Esophagus muscularis mucosa (tissue), 4 donors: ENCODE results near the gene MYBPC1. TPM values are rescaled to one million over a fixed set of nuclear protein-coding genes. Genes with fewer than 3 reads are reported as not detected.

ENCODE experiments used
- DNase-seq: peaks from one replicate; pipeline ENCODE4 v3.0.0-alpha.2; 2017; ENCODE audit errors: extremely low spot score
- H3K27ac ChIP-seq, 4 donors: fragments of 200-600 bp; sonication (generic); replicated peaks in 1 of 4; 1 replicate in 3 of 4; 2 replicates in 1 of 4; pipeline ENCODE4 v1.5.1; 2016 to 2019; ENCODE audit warnings: mild to moderate bottlenecking in 1 of 4
- H3K27me3 ChIP-seq, 4 donors: fragments of 200-600 bp; sonication (generic); one replicate each; pipeline versions ENCODE4 v1.5.1 to v1.6.0; 2016 to 2019
- H3K36me3 ChIP-seq, 4 donors: fragments of 200-600 bp; sonication (generic); one replicate each; pipeline ENCODE4 v1.5.1; 2016 to 2019
- H3K4me1 ChIP-seq, 4 donors: fragments of 200-600 bp; sonication (generic); one replicate each; pipeline ENCODE4 v1.5.1; 2016 to 2019
- H3K4me3 ChIP-seq, 4 donors: fragments of 200-600 bp; sonication (generic); 1 replicate in 2 of 4; 2 replicates in 2 of 4; pipeline ENCODE4 v1.5.1; 2016 to 2019; ENCODE audit warnings: mild to moderate bottlenecking in 4 of 4, moderate library complexity in 1 of 4
- H3K9me3 ChIP-seq, 4 donors: fragments of 200-600 bp; sonication (generic); 1 replicate in 3 of 4; 2 replicates in 1 of 4; pipeline ENCODE4 v1.5.1; 2016 to 2019
- EP300 ChIP-seq: sonication (generic); formaldehyde crosslinking; IDR thresholded peaks from one replicate; pipeline ENCODE4 v1.6.1; 2017; ENCODE audit warnings: antibody characterized with exemption
- POLR2A ChIP-seq: fragments of 450-650 bp; IDR thresholded peaks from one replicate; pipeline ENCODE4 v1.6.1; 2017; ENCODE audit warnings: antibody characterized with exemption, moderate library complexity, mild to moderate bottlenecking, low read depth
- POLR2AphosphoS5 ChIP-seq, 2 donors: sonication (generic); formaldehyde crosslinking; IDR thresholded peaks; one replicate each; pipeline ENCODE4 v1.6.1; 2017; ENCODE audit warnings: antibody characterized with exemption in 2 of 2
- WGBS: methylation state at CpG from one replicate; pipeline ENCODE4 v1.1.5; 2018; 5-methylcytosine and 5-hydroxymethylcytosine counted together
- intact Hi-C: fragments of 100-400 bp; cut with DNase I; formaldehyde crosslinking; loops from one replicate; pipeline ENCODE4 v1.15.1; 2023
- total RNA-seq, 4 donors: library from RNA; depleted of rRNA; stranded (reverse); fragments of >200 nt; gene quantifications; one replicate each; pipeline versions ENCODE4 v1.1.0 to v1.2.1, GENCODE V29; 2016
- TF ChIP-seq, protein P1 (sequence below), 3 experiments: fragments of 200-600 bp in 2 of 3; fragments of 450-650 bp in 1 of 3; sonication (generic) in 2 of 3; IDR thresholded peaks; one replicate each; pipeline ENCODE4 v1.5.1; 2017 to 2019; ENCODE audit warnings: antibody characterized with exemption in 3 of 3, mild to moderate bottlenecking in 2 of 3, moderate library complexity in 1 of 3

MYBPC1 gene
- total RNA-seq, 4 donors from 2014 or later, result 0.13 to 0.17 TPM; not detected in 2

GRCh38 chr12:101703487-101703886, 108.7 kb downstream of the MYBPC1 start:
- TF ChIP-seq EP300 (no peak), POLR2AphosphoS5 (IDR thresholded peaks at IDR 0.05) (no peak), POLR2A (no peak)
- TF ChIP-seq, protein P1, sequence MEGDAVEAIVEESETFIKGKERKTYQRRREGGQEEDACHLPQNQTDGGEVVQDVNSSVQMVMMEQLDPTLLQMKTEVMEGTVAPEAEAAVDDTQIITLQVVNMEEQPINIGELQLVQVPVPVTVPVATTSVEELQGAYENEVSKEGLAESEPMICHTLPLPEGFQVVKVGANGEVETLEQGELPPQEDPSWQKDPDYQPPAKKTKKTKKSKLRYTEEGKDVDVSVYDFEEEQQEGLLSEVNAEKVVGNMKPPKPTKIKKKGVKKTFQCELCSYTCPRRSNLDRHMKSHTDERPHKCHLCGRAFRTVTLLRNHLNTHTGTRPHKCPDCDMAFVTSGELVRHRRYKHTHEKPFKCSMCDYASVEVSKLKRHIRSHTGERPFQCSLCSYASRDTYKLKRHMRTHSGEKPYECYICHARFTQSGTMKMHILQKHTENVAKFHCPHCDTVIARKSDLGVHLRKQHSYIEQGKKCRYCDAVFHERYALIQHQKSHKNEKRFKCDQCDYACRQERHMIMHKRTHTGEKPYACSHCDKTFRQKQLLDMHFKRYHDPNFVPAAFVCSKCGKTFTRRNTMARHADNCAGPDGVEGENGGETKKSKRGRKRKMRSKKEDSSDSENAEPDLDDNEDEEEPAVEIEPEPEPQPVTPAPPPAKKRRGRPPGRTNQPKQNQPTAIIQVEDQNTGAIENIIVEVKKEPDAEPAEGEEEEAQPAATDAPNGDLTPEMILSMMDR (IDR thresholded peaks at IDR 0.05), result no peak
- peaks cover 43 to 66% (median 62%) of the 10 kb centered on the region in 4 donors for H3K4me1 ChIP-seq

GRCh38 chr12:101706403-101706802, 111.6 kb downstream of the MYBPC1 start:
- intact Hi-C loops, result no loop called here
- 100% methylated on average over 1 of the region's 1 CpG for WGBS
- no peaks in the 10 kb centered on the region for H3K9me3 ChIP-seq

More at GRCh38 chr12:101703487-101703886, 108.7 kb downstream of the MYBPC1 start:
- intact Hi-C loops, result no loop called here
- Histone ChIP-seq H3K36me3 (no peaks in the 10 kb centered on the region), H3K4me3 (no peak overlapping the region), H3K27ac (no peak overlapping the region), H3K9me3 (no peaks in the 10 kb centered on the region), H3K27me3 (no peaks in the 10 kb centered on the region)
- 79% methylated on average over 3 of the region's 3 CpGs for WGBS
- no peak for DNase-seq

GRCh38 chr12:101707131-101707782, 112.5 kb downstream of the MYBPC1 start:
- H3K4me1 ChIP-seq, result peaks cover 11 to 53% (median 31%) of the 10 kb centered on the region in 4 donors

More at GRCh38 chr12:101706403-101706802, 111.6 kb downstream of the MYBPC1 start:
- TF ChIP-seq, protein P1 (IDR thresholded peaks at IDR 0.05), result no peak
- TF ChIP-seq POLR2AphosphoS5 (IDR thresholded peaks at IDR 0.05) (no peak), POLR2A (no peak)
- Histone ChIP-seq H3K4me3 (no peak overlapping the region), H3K27ac (no peak overlapping the region), H3K27me3 (no peaks in the 10 kb centered on the region), H3K4me1 (peaks cover 20 to 59% (median 37%) of the 10 kb centered on the region in 4 donors), H3K36me3 (no peaks in the 10 kb centered on the region)
- no peak for DNase-seq

DNA sequence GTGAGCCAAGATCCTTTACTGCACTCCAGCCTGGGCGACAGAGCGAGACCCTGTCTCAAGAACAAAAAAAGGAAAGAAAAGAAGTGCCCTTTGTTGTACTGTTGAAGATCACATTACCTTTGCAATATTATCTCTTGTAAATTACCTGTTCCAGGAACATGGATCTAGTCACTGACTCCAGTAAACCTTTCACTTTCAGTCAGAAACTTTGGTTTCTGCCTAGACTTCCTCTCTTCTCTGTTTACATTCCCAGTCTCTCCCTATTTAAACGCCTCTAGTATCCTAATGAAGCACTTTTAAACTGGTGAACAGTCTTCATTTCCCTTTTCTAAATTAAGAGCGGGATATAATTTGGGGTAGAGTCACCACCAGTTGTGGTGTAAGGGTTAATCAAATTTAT, 115.5 kb downstream of the MYBPC1 start:
- peaks cover 0 to 5% (median 0%) of the 10 kb centered on the region in 4 donors for H3K36me3 ChIP-seq

More at GRCh38 chr12:101707131-101707782, 112.5 kb downstream of the MYBPC1 start:
- no peaks in the 10 kb centered on the region for H3K9me3 ChIP-seq
- no peak overlapping the region for H3K4me3 ChIP-seq
- TF ChIP-seq POLR2A (no peak), EP300 (no peak), POLR2AphosphoS5 (IDR thresholded peaks at IDR 0.05) (no peak)
- TF ChIP-seq, protein P1 (IDR thresholded peaks at IDR 0.05), result no peak
- intact Hi-C loops, result no loop called here
- no peak for DNase-seq
- H3K27me3 ChIP-seq, result no peaks in the 10 kb centered on the region
- H3K27ac ChIP-seq, result no peak overlapping the region
- no peaks in the 10 kb centered on the region for H3K36me3 ChIP-seq

More for the DNA sequence above, 115.5 kb downstream of the MYBPC1 start:
- H3K27ac ChIP-seq, result no peak overlapping the region
- no peaks in the 10 kb centered on the region for H3K9me3 ChIP-seq
- 82% methylated on average over 4 of the region's 4 CpGs for WGBS
- H3K4me1 ChIP-seq, result peaks cover 21 to 66% (median 32%) of the 10 kb centered on the region in 4 donors
- DNase-seq, result no peak
- TF ChIP-seq EP300 (no peak), POLR2A (no peak), POLR2AphosphoS5 (IDR thresholded peaks at IDR 0.05) (no peak)
- TF ChIP-seq, protein P1 (IDR thresholded peaks at IDR 0.05), result no peak
- intact Hi-C loops, result no loop called here
- no peaks in the 10 kb centered on the region for H3K27me3 ChIP-seq
- H3K4me3 ChIP-seq, result no peak overlapping the region
